H1 (cell line): ENCODE measurements around the gene MYH8.

ENCODE experiments used
- CHD7 ChIP-seq: fragments of 300-600 bp; sonication (generic); IDR thresholded peaks from 2 replicates; pipeline ENCODE4 v1.7.1; 2012; ENCODE audit warnings: low read length, moderate library complexity, mild to moderate bottlenecking, inconsistent platforms; ENCODE audit not compliant: insufficient replicate concordance
- EZH2 ChIP-seq: fragments of 200-600 bp; sonication (generic); IDR thresholded peaks from 2 replicates; pipeline ENCODE4 v1.7.1; 2012; ENCODE audit warnings: low read depth, mild to moderate bottlenecking, moderate library complexity, low read length, inconsistent platforms; ENCODE audit not compliant: severe bottlenecking
- GABPA ChIP-seq: IDR thresholded peaks from 2 replicates; pipeline ENCODE4 v1.6.1; 2011; ENCODE audit warnings: mild to moderate bottlenecking, low read length, moderate library complexity, borderline replicate concordance; ENCODE audit not compliant: insufficient read depth
- PHF8 ChIP-seq: fragments of 200-600 bp; sonication (generic); conservative IDR thresholded peaks from 2 replicates; pipeline ENCODE4 v1.7.1; 2012; ENCODE audit warnings: low read depth, mild to moderate bottlenecking, inconsistent platforms, low read length, moderate library complexity
- POLR2A ChIP-seq, 2 experiments: IDR thresholded peaks; 1 replicate in 1 of 2; 2 replicates in 1 of 2; pipeline ENCODE4 v1.6.1; 2011; ENCODE audit warnings: low read depth in 2 of 2, low read length in 2 of 2, mild to moderate bottlenecking in 2 of 2; ENCODE audit errors: control extremely low read depth in 1 of 2
- POLR2AphosphoS5 ChIP-seq: IDR thresholded peaks from 2 replicates; pipeline ENCODE4 v1.6.1; 2011; ENCODE audit warnings: low read depth, low read length
- RAD21 ChIP-seq, 2 experiments: IDR thresholded peaks in 1 of 2; conservative IDR thresholded peaks in 1 of 2; 2 replicates each; pipeline ENCODE4 v1.6.1; 2011; ENCODE audit warnings: low read depth in 2 of 2, low read length in 2 of 2, improper control_type of control experiment in 1 of 2, inconsistent platforms in 1 of 2, mild to moderate bottlenecking in 1 of 2, moderate library complexity in 1 of 2
- RFX5 ChIP-seq: IDR thresholded peaks from 2 replicates; pipeline ENCODE4 v1.6.1; 2011; ENCODE audit warnings: low read depth, low read length, improper control_type of control experiment, borderline replicate concordance
- SP1 ChIP-seq: IDR thresholded peaks from 2 replicates; pipeline ENCODE4 v1.6.1; 2011; ENCODE audit warnings: low read depth, low read length
- TEAD4 ChIP-seq: IDR thresholded peaks from 2 replicates; pipeline ENCODE4 v1.6.1; 2012; ENCODE audit warnings: low read depth, low read length, inconsistent platforms, mixed read lengths
- TF ChIP-seq, protein P1 (sequence below), 3 experiments: IDR thresholded peaks; 1 replicate in 2 of 3; 2 replicates in 1 of 3; pipeline versions ENCODE4 v1.5.1 to v1.6.1; 2011; ENCODE audit warnings: low read length in 3 of 3, mild to moderate bottlenecking in 3 of 3, inconsistent platforms in 2 of 3, low read depth in 1 of 3, moderate library complexity in 1 of 3; ENCODE audit not compliant: insufficient read depth in 1 of 3; ENCODE audit errors: control extremely low read depth in 1 of 3

DNA sequence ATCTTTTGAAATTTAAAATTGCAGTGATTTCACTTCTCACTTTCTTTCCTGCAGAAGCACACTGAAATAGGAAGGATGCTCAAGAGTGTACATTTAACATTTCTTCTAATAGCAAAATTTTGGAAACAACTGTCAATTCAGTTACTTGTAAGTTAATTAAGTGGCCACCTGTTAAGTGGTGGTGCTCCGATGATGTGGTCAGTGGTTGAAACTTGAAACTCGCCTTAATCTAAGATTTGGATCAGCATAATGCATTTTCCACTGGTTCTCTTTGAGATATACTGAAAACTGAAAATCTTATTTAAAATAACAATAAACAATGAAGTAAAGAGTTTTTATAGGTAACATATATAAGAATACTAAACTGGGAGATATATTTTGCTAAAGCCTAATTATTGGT, 7.0 kb upstream of the MYH8 start:
- TF ChIP-seq POLR2A (IDR thresholded peaks at IDR 0.05; ENCODE audit: control extremely low read depth in 1 of 2, low read depth in 2 of 2, low read length in 2 of 2) (no peak), POLR2AphosphoS5 (no peak), RAD21 (IDR thresholded peaks at IDR 0.05 in 1 of 2, conservative IDR thresholded peaks at IDR 0.05 in 1 of 2; ENCODE audit: low read depth in 2 of 2, low read length in 2 of 2) (no peak), SP1 (no peak), RFX5 (no peak), GABPA (no peak), PHF8 (no peak), CHD7 (no peak), TEAD4 (no peak), EZH2 (no peak)
- TF ChIP-seq, protein P1, sequence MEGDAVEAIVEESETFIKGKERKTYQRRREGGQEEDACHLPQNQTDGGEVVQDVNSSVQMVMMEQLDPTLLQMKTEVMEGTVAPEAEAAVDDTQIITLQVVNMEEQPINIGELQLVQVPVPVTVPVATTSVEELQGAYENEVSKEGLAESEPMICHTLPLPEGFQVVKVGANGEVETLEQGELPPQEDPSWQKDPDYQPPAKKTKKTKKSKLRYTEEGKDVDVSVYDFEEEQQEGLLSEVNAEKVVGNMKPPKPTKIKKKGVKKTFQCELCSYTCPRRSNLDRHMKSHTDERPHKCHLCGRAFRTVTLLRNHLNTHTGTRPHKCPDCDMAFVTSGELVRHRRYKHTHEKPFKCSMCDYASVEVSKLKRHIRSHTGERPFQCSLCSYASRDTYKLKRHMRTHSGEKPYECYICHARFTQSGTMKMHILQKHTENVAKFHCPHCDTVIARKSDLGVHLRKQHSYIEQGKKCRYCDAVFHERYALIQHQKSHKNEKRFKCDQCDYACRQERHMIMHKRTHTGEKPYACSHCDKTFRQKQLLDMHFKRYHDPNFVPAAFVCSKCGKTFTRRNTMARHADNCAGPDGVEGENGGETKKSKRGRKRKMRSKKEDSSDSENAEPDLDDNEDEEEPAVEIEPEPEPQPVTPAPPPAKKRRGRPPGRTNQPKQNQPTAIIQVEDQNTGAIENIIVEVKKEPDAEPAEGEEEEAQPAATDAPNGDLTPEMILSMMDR (IDR thresholded peaks at IDR 0.05; ENCODE audit: control extremely low read depth in 1 of 3, insufficient read depth in 1 of 3, low read depth in 1 of 3, low read length in 3 of 3): no peak
